Neural progenitor cell (in vitro differentiated cells): ENCODE data around the gene TPCN2. TPM values are rescaled to one million over a fixed set of nuclear protein-coding genes. Genes with fewer than 3 reads are reported as not detected.

Experiments
- DNase-seq: peaks from one replicate; pipeline ENCODE4 v3.0.0-alpha.2; 2016; ENCODE audit warnings: low spot score
- H2AFZ ChIP-seq: fragments of 200-600 bp; sonication (generic); replicated peaks from 2 replicates; pipeline ENCODE4 v1.6.1; 2016; ENCODE audit warnings: antibody characterized with exemption
- H3F3A ChIP-seq: fragments of 200-600 bp; sonication (generic); 2 replicates; pipeline ENCODE4 v1.6.1; 2016; ENCODE audit warnings: antibody characterized with exemption, low read depth
- H3K27ac ChIP-seq: fragments of 200-600 bp; sonication (generic); 2 replicates; pipeline ENCODE4 v1.5.1; 2016; ENCODE audit warnings: mild to moderate bottlenecking
- H3K27me3 ChIP-seq: fragments of 200-600 bp; sonication (generic); 2 replicates; pipeline ENCODE4 v1.6.1; 2016; ENCODE audit warnings: mild to moderate bottlenecking, moderate library complexity
- H3K36me3 ChIP-seq: fragments of 200-600 bp; sonication (generic); 2 replicates; pipeline ENCODE4 v1.5.1; 2016
- H3K4me1 ChIP-seq: fragments of 200-600 bp; sonication (generic); 2 replicates; pipeline ENCODE4 v1.6.1; 2016; ENCODE audit warnings: mixed run types
- H3K4me2 ChIP-seq: fragments of 200-600 bp; sonication (generic); 2 replicates; pipeline ENCODE4 v1.6.1; 2016
- H3K4me3 ChIP-seq: fragments of 200-600 bp; sonication (generic); 2 replicates; pipeline ENCODE4 v1.5.1; 2016
- H3K79me2 ChIP-seq: fragments of 200-600 bp; sonication (generic); 2 replicates; pipeline ENCODE4 v1.6.1; 2016; ENCODE audit warnings: low read depth
- H3K9ac ChIP-seq: fragments of 200-600 bp; sonication (generic); 2 replicates; pipeline ENCODE4 v1.6.1; 2016
- H3K9me3 ChIP-seq: fragments of 200-600 bp; sonication (generic); 2 replicates; pipeline ENCODE4 v1.5.1; 2016; ENCODE audit warnings: low read depth
- H4K20me1 ChIP-seq: fragments of 200-600 bp; sonication (generic); 2 replicates; pipeline ENCODE4 v1.6.1; 2016; ENCODE audit warnings: low read depth
- H3K27ac Mint-ChIP-seq: 3 replicates; pipeline ENCODE4 v1.8.0; 2021; ENCODE audit warnings: mixed read lengths
- H3K27me3 Mint-ChIP-seq: 2 replicates; pipeline ENCODE4 v1.8.0; 2022; ENCODE audit warnings: low read depth, mild to moderate bottlenecking, inconsistent platforms, moderate library complexity, mixed read lengths; ENCODE audit not compliant: insufficient read depth
- H3K36me3 Mint-ChIP-seq: 3 replicates; pipeline ENCODE4 v1.8.0; 2021; ENCODE audit warnings: mixed read lengths
- H3K4me1 Mint-ChIP-seq: 3 replicates; pipeline ENCODE4 v1.8.0; 2021; ENCODE audit warnings: mixed read lengths
- H3K4me3 Mint-ChIP-seq: 3 replicates; pipeline ENCODE4 v1.8.0; 2021; ENCODE audit warnings: mild to moderate bottlenecking, moderate library complexity, mixed read lengths
- H3K9me3 Mint-ChIP-seq: 3 replicates; pipeline ENCODE4 v1.8.0; 2020; ENCODE audit warnings: mixed read lengths
- EZH2 ChIP-seq: fragments of 200-600 bp; sonication (generic); IDR thresholded peaks from 2 replicates; pipeline ENCODE4 v1.6.1; 2017; ENCODE audit warnings: antibody characterized with exemption, mild to moderate bottlenecking, moderate library complexity
- EZH2phosphoT487 ChIP-seq: fragments of 200-600 bp; sonication (generic); IDR thresholded peaks from 2 replicates; pipeline ENCODE4 v1.6.1; 2017; ENCODE audit warnings: antibody characterized with exemption
- total RNA-seq: library from RNA; depleted of rRNA; stranded (reverse); fragments of >200 nt; gene quantifications from 2 replicates; pipeline ENCODE4 v1.2.3, GENCODE V29; 2015; ENCODE audit warnings: low replicate concordance
- TF ChIP-seq, protein P1 (sequence below): fragments of 200-600 bp; sonication (generic); IDR thresholded peaks from 2 replicates; pipeline ENCODE4 v1.5.1; 2017; ENCODE audit warnings: antibody characterized with exemption, mild to moderate bottlenecking

The TPCN2 gene
- total RNA-seq, 1 donor from 2014 or later, result 7.2 TPM

DNA sequence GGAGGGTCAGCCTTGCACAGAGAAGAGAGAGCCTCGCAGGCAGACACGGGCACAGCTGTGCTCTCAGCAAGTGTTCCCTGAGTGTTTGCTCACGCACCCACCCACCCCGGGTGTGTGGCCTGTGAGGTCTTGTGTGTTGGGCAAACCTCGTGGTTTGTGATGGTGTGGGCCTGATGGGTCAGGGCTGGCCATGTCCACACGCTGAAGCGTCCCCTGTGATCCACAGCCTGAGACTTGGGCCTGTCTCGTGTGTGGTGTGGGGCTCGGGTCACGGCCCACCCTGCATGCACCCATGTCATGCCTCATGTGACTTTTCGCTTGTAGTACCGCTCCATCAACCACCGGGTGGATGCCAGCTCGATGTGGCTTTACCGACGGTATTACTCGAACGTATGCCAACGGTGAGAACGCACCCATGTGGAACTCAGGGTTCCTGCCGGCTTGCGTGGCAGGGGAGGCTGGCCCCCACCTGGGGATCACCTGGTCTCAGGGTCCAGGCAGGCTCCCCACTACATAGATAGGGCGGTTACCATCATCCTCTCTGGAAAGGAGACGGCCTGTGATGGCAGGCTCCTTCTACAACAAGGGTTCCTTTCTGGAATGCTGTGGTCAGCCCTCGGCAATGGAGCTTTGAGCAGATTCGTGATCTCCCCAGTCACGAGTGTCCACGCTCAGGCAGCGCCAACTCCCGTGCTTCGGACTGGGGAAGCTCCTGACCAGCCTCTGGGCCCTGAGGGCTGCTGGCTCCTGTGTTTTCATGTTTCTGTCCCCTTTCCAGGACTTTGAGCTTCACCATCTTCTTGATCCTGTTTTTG lies 5.9 kb downstream of the TPCN2 start:
- Mint-ChIP-seq H3K4me1 (peaks cover 10% of the 10 kb centered on the region), H3K4me3 (no peak overlapping the region), H3K27ac (no peak overlapping the region), H3K27me3 (no peaks in the 10 kb centered on the region), H3K9me3 (no peaks in the 10 kb centered on the region), H3K36me3 (no peaks in the 10 kb centered on the region)
- H3K27me3 ChIP-seq, result no peaks in the 10 kb centered on the region
- peaks cover 36% of the 10 kb centered on the region for H3K79me2 ChIP-seq
- peaks cover 26% of the 10 kb centered on the region for H4K20me1 ChIP-seq
- H3F3A ChIP-seq, result no peaks in the 10 kb centered on the region
- TF ChIP-seq, protein P1, sequence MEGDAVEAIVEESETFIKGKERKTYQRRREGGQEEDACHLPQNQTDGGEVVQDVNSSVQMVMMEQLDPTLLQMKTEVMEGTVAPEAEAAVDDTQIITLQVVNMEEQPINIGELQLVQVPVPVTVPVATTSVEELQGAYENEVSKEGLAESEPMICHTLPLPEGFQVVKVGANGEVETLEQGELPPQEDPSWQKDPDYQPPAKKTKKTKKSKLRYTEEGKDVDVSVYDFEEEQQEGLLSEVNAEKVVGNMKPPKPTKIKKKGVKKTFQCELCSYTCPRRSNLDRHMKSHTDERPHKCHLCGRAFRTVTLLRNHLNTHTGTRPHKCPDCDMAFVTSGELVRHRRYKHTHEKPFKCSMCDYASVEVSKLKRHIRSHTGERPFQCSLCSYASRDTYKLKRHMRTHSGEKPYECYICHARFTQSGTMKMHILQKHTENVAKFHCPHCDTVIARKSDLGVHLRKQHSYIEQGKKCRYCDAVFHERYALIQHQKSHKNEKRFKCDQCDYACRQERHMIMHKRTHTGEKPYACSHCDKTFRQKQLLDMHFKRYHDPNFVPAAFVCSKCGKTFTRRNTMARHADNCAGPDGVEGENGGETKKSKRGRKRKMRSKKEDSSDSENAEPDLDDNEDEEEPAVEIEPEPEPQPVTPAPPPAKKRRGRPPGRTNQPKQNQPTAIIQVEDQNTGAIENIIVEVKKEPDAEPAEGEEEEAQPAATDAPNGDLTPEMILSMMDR, result no peak
- no peak for TF ChIP-seq EZH2phosphoT487
- no peak for TF ChIP-seq EZH2
- no peaks in the 10 kb centered on the region for H3K9me3 ChIP-seq
- H3K9ac ChIP-seq, result no peak overlapping the region
- no peak overlapping the region for H3K4me3 ChIP-seq
- no peak overlapping the region for H3K27ac ChIP-seq
- no peak overlapping the region for H2AFZ ChIP-seq
- no peak for DNase-seq
- H3K36me3 ChIP-seq, result no peaks in the 10 kb centered on the region
- H3K4me1 ChIP-seq, result peaks cover 6% of the 10 kb centered on the region
- no peak overlapping the region for H3K4me2 ChIP-seq

DNA sequence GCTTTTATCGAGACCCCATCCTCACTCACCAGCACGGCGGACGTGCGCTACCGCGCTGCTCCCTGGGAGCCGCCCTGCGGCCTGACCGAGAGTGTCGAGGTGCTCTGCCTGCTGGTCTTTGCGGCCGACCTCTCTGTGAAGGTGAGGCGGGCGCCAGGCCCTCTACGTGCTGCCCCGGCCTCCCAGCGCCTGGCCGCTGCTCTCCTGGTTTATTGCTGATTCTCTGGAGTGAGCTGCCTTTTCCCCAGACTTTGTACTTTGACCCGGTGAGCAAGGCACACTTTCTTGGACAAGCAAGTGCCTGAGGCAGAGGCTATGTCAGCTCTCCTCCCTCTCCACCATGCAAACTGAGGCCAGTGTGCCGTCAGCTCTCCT lies 6.5 kb downstream of the TPCN2 start:
- Histone ChIP-seq H3K9ac (no peak overlapping the region), H3K4me1 (peaks cover 5% of the 10 kb centered on the region), H3K27me3 (no peaks in the 10 kb centered on the region), H3K9me3 (no peaks in the 10 kb centered on the region), H4K20me1 (peaks cover 22% of the 10 kb centered on the region), H3K27ac (no peak overlapping the region), H2AFZ (no peak overlapping the region), H3F3A (no peaks in the 10 kb centered on the region), H3K4me3 (no peak overlapping the region), H3K36me3 (no peaks in the 10 kb centered on the region), H3K79me2 (peaks cover 30% of the 10 kb centered on the region), H3K4me2 (no peak overlapping the region)
- Mint-ChIP-seq H3K4me3 (no peak overlapping the region), H3K27ac (no peak overlapping the region), H3K4me1 (peaks cover 7% of the 10 kb centered on the region), H3K36me3 (no peaks in the 10 kb centered on the region), H3K9me3 (no peaks in the 10 kb centered on the region), H3K27me3 (no peaks in the 10 kb centered on the region)
- TF ChIP-seq EZH2 (no peak), EZH2phosphoT487 (no peak)
- TF ChIP-seq, protein P1, result no peak
- no peak for DNase-seq

- no peaks in the 10 kb centered on the region for H3K36me3 ChIP-seq
- no peak for TF ChIP-seq EZH2phosphoT487
- no peak for TF ChIP-seq EZH2
- TF ChIP-seq, protein P1, result no peak
- H3K27me3 ChIP-seq, result no peaks in the 10 kb centered on the region
- DNase-seq, result no peak
- H3K4me1 ChIP-seq, result peaks cover 2% of the 10 kb centered on the region
- no peaks in the 10 kb centered on the region for H3K9me3 ChIP-seq
- H3K27ac ChIP-seq, result no peak overlapping the region
- H3K27ac Mint-ChIP-seq, result no peak overlapping the region
- H3K4me3 Mint-ChIP-seq, result no peak overlapping the region
- no peak overlapping the region for H3K4me3 ChIP-seq
- H3K9me3 Mint-ChIP-seq, result no peaks in the 10 kb centered on the region
- H3K9ac ChIP-seq, result no peak overlapping the region
- H3K4me1 Mint-ChIP-seq, result peaks cover 7% of the 10 kb centered on the region
- no peaks in the 10 kb centered on the region for H3K27me3 Mint-ChIP-seq
- H4K20me1 ChIP-seq, result peaks cover 21% of the 10 kb centered on the region
- no peaks in the 10 kb centered on the region for H3K36me3 Mint-ChIP-seq
- H3K79me2 ChIP-seq, result peaks cover 24% of the 10 kb centered on the region
- no peaks in the 10 kb centered on the region for H3F3A ChIP-seq
- no peak overlapping the region for H3K4me2 ChIP-seq
- no peak overlapping the region for H2AFZ ChIP-seq
These were observed 7.1 kb downstream of the TPCN2 start for GRCh38 chr11:69055598-69056516.
